ENCODE results near the gene ACAD10. TPM values are rescaled to one million over a fixed set of nuclear protein-coding genes. Genes with fewer than 3 reads are reported as not detected.
A peak's percentile ranks its signal among the peaks of the same experiment; 100 is the strongest.

ACAD10 gene
- total RNA-seq, 1 experiment from 2014 or later: 29.1 TPM

- no peak for TF ChIP-seq ZNF532 (CRISPR knock-in tag; IDR thresholded peaks at IDR 0.05; ENCODE audit: borderline replicate concordance)
- TF ChIP-seq PREB (CRISPR knock-in tag; IDR thresholded peaks at IDR 0.05; ENCODE audit: borderline replicate concordance): 0 out of 2 replicates have a peak, but pooled peaks have one; percentile 47
- no peak for TF ChIP-seq ZNF219 (CRISPR knock-in tag; IDR thresholded peaks at IDR 0.05; ENCODE audit: borderline replicate concordance)
Observed at GRCh38 chr12:111773801-111774551, 88.1 kb downstream of the ACAD10 start (continued).

GRCh38 chr12:111775205-111776193 lies 89.6 kb downstream of the ACAD10 start:
- H3K4me1 Mint-ChIP-seq: peaks cover 26% of the 10 kb centered on the region
- TF ChIP-seq FOXP4 (CRISPR knock-in tag; IDR thresholded peaks at IDR 0.05) (no peak), HMGA2 (CRISPR knock-in tag; IDR thresholded peaks at IDR 0.05) (no peak), GABPB1 (CRISPR knock-in tag; IDR thresholded peaks at IDR 0.05) (0 out of 2 replicates have a peak, but pooled peaks have one; percentile 36), ZNF532 (CRISPR knock-in tag; IDR thresholded peaks at IDR 0.05; ENCODE audit: borderline replicate concordance) (no peak)
- DNase-seq (ENCODE audit: low spot score) (no peak), ATAC-seq (no peak)
- peaks cover 12% of the 10 kb centered on the region for H3K36me3 Mint-ChIP-seq
- ChIA-PET CTCF (interaction anchor here (0.7 to 1.3 kb wide), 3 partner anchors 11 to 38 kb away, joined by 3 to 5 read pairs (median 3); no protein-coding TSS in a partner anchor), POLR2A (interaction anchor here (0.7 kb wide), 1 partner anchor 9 kb away, joined by 3 read pairs; the partner anchor contains the start of gene ALDH2)
- no peaks in the 10 kb centered on the region for H3K27me3 Mint-ChIP-seq (ENCODE audit: low read depth)
- H3K27ac Mint-ChIP-seq: peak overlapping the region; percentile 76
- H3K4me3 Mint-ChIP-seq: peak overlapping the region; percentile 25; the same call in 1 of the 2 replicates
- H3K9me3 Mint-ChIP-seq: peaks cover 9% of the 10 kb centered on the region
